K562 (cell line): ENCODE measurements around the gene SLC5A11. TPM values are rescaled to one million over a fixed set of nuclear protein-coding genes. Genes with fewer than 3 reads are reported as not detected.
A peak's percentile ranks its signal among the peaks of the same experiment; 100 is the strongest.

Source experiments
- FOXJ2 ChIP-seq: fragments of 200-800 bp; sonication (Bioruptor generic); IDR thresholded peaks from 2 replicates; pipeline ENCODE4 v1.6.1; 2016; ENCODE audit warnings: missing genetic modification characterization, missing compliant biosample characterization
- HIVEP1 ChIP-seq: fragments of 250-450 bp; sonication (Bioruptor Pico); IDR thresholded peaks from 2 replicates; pipeline ENCODE4 v1.4.0; 2020; ENCODE audit warnings: mild to moderate bottlenecking
- KDM4B ChIP-seq, 2 experiments: fragments of 450-650 bp in 1 of 2; sonication (generic) in 1 of 2; IDR thresholded peaks; 2 replicates each; pipeline ENCODE4 v1.6.1; 2016 to 2017; ENCODE audit warnings: borderline replicate concordance in 2 of 2, antibody characterized with exemption in 1 of 2, low read depth in 1 of 2, mild to moderate bottlenecking in 1 of 2
- MCM5 ChIP-seq: fragments of 450-650 bp; IDR thresholded peaks from 2 replicates; pipeline ENCODE4 v1.6.1; 2016; ENCODE audit warnings: low read depth
- NFE2L1 ChIP-seq: fragments of 450-650 bp; IDR thresholded peaks from 2 replicates; pipeline ENCODE4 v1.6.1; 2016; ENCODE audit warnings: missing genetic modification characterization, low read depth, mild to moderate bottlenecking, missing compliant biosample characterization, moderate library complexity, borderline replicate concordance
- NUFIP1 ChIP-seq: fragments of 450-650 bp; IDR thresholded peaks from 2 replicates; pipeline ENCODE4 v1.6.1; 2018; ENCODE audit not compliant: partially characterized antibody
- RBM17 ChIP-seq: fragments of 200-400 bp; formaldehyde crosslinking; IDR thresholded peaks from 2 replicates; pipeline ENCODE4 v1.6.1; 2017; ENCODE audit warnings: low read depth, mild to moderate bottlenecking, low read length, borderline replicate concordance
- SMARCB1 ChIP-seq: IDR thresholded peaks from 2 replicates; pipeline ENCODE4 v1.6.1; 2011; ENCODE audit warnings: improper control_type of control experiment, low read depth; ENCODE audit not compliant: insufficient read length
- THAP12 ChIP-seq: fragments of 250-450 bp; sonication (Bioruptor Pico); IDR thresholded peaks from 2 replicates; pipeline ENCODE4 v1.9.0; 2021; ENCODE audit warnings: mild to moderate bottlenecking, inconsistent platforms
- ZBTB43 ChIP-seq: sonication (generic); formaldehyde crosslinking; IDR thresholded peaks from 2 replicates; pipeline ENCODE4 v1.8.0; 2023; ENCODE audit warnings: mild to moderate bottlenecking, missing genetic modification reagents
- ZFP91 ChIP-seq: sonication (generic); formaldehyde crosslinking; IDR thresholded peaks from 2 replicates; pipeline ENCODE4 v1.8.0; 2022; ENCODE audit warnings: mild to moderate bottlenecking, missing genetic modification reagents
- ZNF134 ChIP-seq: fragments of 250-450 bp; sonication (Bioruptor Pico); conservative IDR thresholded peaks from 2 replicates; pipeline ENCODE4 v1.4.0; 2020
- ZNF140 ChIP-seq: fragments of 250-450 bp; sonication (Bioruptor Pico); IDR thresholded peaks from 2 replicates; pipeline ENCODE4 v1.8.0; 2021; ENCODE audit warnings: moderate library complexity, mild to moderate bottlenecking, inconsistent platforms
- ZNF253 ChIP-seq: fragments of 250-450 bp; sonication (Bioruptor Pico); conservative IDR thresholded peaks from 2 replicates; pipeline ENCODE4 v1.6.1; 2021; ENCODE audit warnings: mild to moderate bottlenecking
- ZNF347 ChIP-seq: fragments of 450-650 bp; formaldehyde crosslinking; IDR thresholded peaks from 2 replicates; pipeline ENCODE4 v1.4.0; 2020; ENCODE audit warnings: low read depth, mild to moderate bottlenecking, moderate library complexity
- ZNF589 ChIP-seq: fragments of 200-800 bp; sonication (Bioruptor generic); IDR thresholded peaks from 2 replicates; pipeline ENCODE4 v1.6.1; 2016; ENCODE audit warnings: low read depth, missing genetic modification characterization, missing compliant biosample characterization
- ZNF639 ChIP-seq, 2 experiments: fragments of 200-800 bp in 1 of 2; sonication (Bioruptor generic) in 1 of 2; sonication (generic) in 1 of 2; formaldehyde crosslinking in 1 of 2; IDR thresholded peaks in 1 of 2; conservative IDR thresholded peaks in 1 of 2; 2 replicates each; pipeline versions ENCODE4 v1.5.0 to v1.6.1; 2016 to 2020; ENCODE audit warnings: missing compliant biosample characterization in 1 of 2, missing genetic modification characterization in 1 of 2, missing genetic modification reagents in 1 of 2
- ZZZ3 ChIP-seq: fragments of 450-650 bp; IDR thresholded peaks from 2 replicates; pipeline ENCODE4 v1.6.1; 2016; ENCODE audit warnings: antibody characterized with exemption, mild to moderate bottlenecking, moderate library complexity
- polyA plus RNA-seq, 8 experiments: library from polyadenylated mRNA; depleted of rRNA in 4 of 8; stranded (reverse) in 5 of 8; unstranded in 3 of 8; fragments of >200 nt; fragmentation: Nextera tagmentation in 2 of 8; fragmentation: Illumina TruSeq in 1 of 8; extraction: Ambion mirVana in 2 of 8; extraction: Trizol in 1 of 8; gene quantifications; 2 replicates each; pipeline versions ENCODE4 v1.2.1 to v1.2.3, GENCODE V29; 2011 to 2014; ENCODE audit warnings: inconsistent platforms in 1 of 8, missing spikeins in 1 of 8
- total RNA-seq, 7 experiments: library from RNA; depleted of rRNA in 6 of 7; stranded (reverse); fragments of >200 nt in 6 of 7; fragmentation: Illumina TruSeq in 2 of 7; extraction: Trizol in 2 of 7; gene quantifications; 2 replicates each; pipeline versions ENCODE4 v1.2.1 to v1.2.3, GENCODE V29; 2011 to 2021; ENCODE audit warnings: low replicate concordance in 1 of 7
- TF ChIP-seq, protein P1 (sequence below): fragments of 450-650 bp; IDR thresholded peaks from 2 replicates; pipeline ENCODE4 v1.6.1; 2017; ENCODE audit warnings: antibody characterized with exemption

Gene SLC5A11
- total and polyA plus RNA-seq, 9 of the 15 experiments (the other 6 are each of a cell fraction or from before 2014, with no cell fraction given) = 0.04 to 0.25 (median 0.11) TPM; not detected in 3

GRCh38 chr16:24838554-24839266 is 7.1 kb upstream of the SLC5A11 start (continued):
- TF ChIP-seq ZBTB43 (CRISPR knock-in tag) (no peak), ZZZ3 (no peak), FOXJ2 (peak; percentile 71), ZFP91 (no peak), RBM17 (no peak), ZNF134 (CRISPR knock-in tag) (no peak), NUFIP1 (no peak), ZNF140 (CRISPR knock-in tag) (no peak), ZNF589 (CRISPR knock-in tag) (no peak), THAP12 (CRISPR knock-in tag) (no peak), KDM4B (IDR thresholded peaks at IDR 0.05; ENCODE audit: borderline replicate concordance in 2 of 2, low read depth in 1 of 2) (no peak), ZNF253 (CRISPR knock-in tag) (no peak), ZNF347 (CRISPR knock-in tag) (no peak), HIVEP1 (CRISPR knock-in tag) (no peak), SMARCB1 (peak; percentile 6), ZNF639 (CRISPR knock-in tag; conservative IDR thresholded peaks at IDR 0.05 in 1 of 2, IDR thresholded peaks at IDR 0.05 in 1 of 2) (no peak), NFE2L1 (tag) (peak; percentile 99), MCM5 (no peak)
- TF ChIP-seq, protein P1, sequence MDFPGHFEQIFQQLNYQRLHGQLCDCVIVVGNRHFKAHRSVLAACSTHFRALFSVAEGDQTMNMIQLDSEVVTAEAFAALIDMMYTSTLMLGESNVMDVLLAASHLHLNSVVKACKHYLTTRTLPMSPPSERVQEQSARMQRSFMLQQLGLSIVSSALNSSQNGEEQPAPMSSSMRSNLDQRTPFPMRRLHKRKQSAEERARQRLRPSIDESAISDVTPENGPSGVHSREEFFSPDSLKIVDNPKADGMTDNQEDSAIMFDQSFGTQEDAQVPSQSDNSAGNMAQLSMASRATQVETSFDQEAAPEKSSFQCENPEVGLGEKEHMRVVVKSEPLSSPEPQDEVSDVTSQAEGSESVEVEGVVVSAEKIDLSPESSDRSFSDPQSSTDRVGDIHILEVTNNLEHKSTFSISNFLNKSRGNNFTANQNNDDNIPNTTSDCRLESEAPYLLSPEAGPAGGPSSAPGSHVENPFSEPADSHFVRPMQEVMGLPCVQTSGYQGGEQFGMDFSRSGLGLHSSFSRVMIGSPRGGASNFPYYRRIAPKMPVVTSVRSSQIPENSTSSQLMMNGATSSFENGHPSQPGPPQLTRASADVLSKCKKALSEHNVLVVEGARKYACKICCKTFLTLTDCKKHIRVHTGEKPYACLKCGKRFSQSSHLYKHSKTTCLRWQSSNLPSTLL = no peak
